GM18951 (cell line): ENCODE measurements around the gene STRN4.

Experiments used
- POLR2A ChIP-seq: IDR thresholded peaks from 4 replicates; pipeline ENCODE4 v1.6.1; 2011; ENCODE audit warnings: mild to moderate bottlenecking; ENCODE audit not compliant: insufficient read length, insufficient read depth; ENCODE audit errors: extremely low read depth
- in situ Hi-C: fragments of 300-500 bp; cut with MboI; formaldehyde crosslinking; loops from one replicate; pipeline ENCODE4 v1.12.0; 2022; ENCODE audit warnings: low sequenced_read_pairs, mixed read lengths, inconsistent platforms; ENCODE audit not compliant: unreplicated experiment

Gene STRN4

GRCh38 chr19:46762245-46762890 lies 16.1 kb upstream of the STRN4 start:
- TF ChIP-seq POLR2A = no peak
- in situ Hi-C loops = loop anchor here (25.0 kb wide), 1 partner anchor 225 kb away; no protein-coding TSS in a partner anchor

GRCh38 chr19:46761418-46761831 lies 15.2 kb upstream of the STRN4 start:
- TF ChIP-seq POLR2A = no peak
- in situ Hi-C loops = loop anchor here (25.0 kb wide), 1 partner anchor 226 kb away; no protein-coding TSS in a partner anchor

DNA sequence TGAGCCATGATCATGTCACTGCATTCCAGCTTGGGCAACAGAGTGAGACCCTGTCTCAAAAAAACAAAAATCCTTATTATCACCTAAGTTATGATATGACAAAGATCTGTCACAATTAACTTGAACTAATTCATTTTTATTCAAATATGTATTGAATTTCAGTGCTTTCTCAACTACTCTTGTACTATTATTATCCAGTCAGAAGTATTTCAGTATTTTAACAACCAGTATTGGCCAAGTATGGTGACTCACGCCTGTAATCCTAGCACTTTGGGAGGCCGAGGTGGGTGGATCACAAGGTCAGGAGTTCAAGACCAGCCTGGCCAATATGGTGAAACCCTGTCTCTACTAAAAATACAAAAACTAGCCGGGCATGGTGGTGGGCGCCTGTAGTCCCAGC lies 14.6 kb upstream of the STRN4 start:
- in situ Hi-C loops = loop anchor here (25.0 kb wide), 1 partner anchor 226 kb away; no protein-coding TSS in a partner anchor

DNA sequence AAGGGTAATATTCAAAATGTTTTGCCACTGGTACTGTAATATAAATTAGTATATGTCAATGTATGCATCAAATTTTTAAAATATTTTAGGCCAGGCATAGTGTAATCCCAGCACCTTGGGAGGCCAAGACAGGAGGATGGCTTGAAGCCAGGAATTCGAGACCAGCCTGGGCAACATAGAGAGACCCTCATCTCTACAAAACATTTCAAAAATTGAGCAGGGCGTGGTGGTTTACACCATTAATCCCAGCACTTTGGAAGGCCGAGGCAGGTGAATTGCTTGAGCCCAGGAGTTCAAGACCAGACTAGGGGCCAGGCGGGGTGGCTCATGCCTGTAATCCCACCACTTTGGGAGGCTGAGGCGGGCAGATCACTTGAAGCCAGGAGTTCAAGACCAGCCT lies 14.1 kb upstream of the STRN4 start:
- TF ChIP-seq POLR2A = no peak
- in situ Hi-C loops = loop anchor here (25.0 kb wide), 1 partner anchor 227 kb away; no protein-coding TSS in a partner anchor

GRCh38 chr19:46759817-46760333 lies 13.6 kb upstream of the STRN4 start:
- no peak for TF ChIP-seq POLR2A
- in situ Hi-C loops = loop anchor here (25.0 kb wide), 1 partner anchor 227 kb away; no protein-coding TSS in a partner anchor

GRCh38 chr19:46759206-46759605 lies 13.0 kb upstream of the STRN4 start:
- no peak for TF ChIP-seq POLR2A
- in situ Hi-C loops = loop anchor here (25.0 kb wide), 1 partner anchor 228 kb away; no protein-coding TSS in a partner anchor

DNA sequence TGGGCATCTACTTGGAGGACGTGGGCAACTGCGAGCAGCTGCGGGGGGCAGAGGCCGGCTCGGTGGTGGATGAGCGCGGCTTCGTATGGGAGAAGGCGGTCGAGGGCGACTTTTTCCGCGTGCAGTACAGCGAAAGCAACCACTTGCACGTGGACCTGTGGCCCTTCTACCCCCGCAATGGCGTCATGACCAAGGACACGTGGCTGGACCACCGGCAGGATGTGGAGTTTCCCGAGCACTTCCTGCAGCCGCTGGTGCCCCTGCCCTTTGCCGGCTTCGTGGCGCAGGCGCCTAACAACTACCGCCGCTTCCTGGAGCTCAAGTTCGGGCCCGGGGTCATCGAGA lies 10.3 kb upstream of the STRN4 start:
- no peak for TF ChIP-seq POLR2A
- in situ Hi-C loops = loop anchor here (25.0 kb wide), 1 partner anchor 231 kb away; no protein-coding TSS in a partner anchor

- in situ Hi-C loops = loop anchor here (25.0 kb wide), 1 partner anchor 231 kb away; no protein-coding TSS in a partner anchor
- TF ChIP-seq POLR2A = no peak
These were observed 9.7 kb upstream of the STRN4 start for GRCh38 chr19:46755853-46756543.

DNA sequence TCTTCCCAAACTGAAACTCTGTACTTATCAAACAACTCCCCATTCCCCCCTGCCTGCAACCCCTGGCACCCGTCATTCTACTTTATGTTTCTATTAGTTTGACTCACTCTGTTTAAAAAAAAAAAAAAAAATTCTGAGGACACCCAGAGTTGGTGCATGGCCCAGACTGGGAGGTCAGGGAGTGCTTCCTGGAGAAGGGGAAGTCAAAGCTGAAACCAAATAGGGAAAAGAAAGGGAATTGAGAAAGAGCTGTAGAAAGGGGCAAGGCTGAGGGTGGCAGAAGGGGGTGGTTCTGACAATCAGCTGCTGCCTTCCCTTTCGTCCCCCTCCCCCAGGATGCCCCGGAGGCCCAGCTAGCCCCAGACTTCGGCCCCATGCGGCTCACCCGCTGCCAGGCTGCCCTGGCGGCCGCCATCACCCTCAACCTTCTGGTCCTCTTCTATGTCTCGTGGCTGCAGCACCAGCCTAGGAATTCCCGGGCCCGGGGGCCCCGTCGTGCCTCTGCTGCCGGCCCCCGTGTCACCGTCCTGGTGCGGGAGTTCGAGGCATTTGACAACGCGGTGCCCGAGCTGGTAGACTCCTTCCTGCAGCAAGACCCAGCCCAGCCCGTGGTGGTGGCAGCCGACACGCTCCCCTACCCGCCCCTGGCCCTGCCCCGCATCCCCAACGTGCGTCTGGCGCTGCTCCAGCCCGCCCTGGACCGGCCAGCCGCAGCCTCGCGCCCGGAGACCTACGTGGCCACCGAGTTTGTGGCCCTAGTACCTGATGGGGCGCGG lies 9.0 kb upstream of the STRN4 start:
- in situ Hi-C loops = loop anchor here (25.0 kb wide), 1 partner anchor 232 kb away; no protein-coding TSS in a partner anchor
- TF ChIP-seq POLR2A = no peak

GRCh38 chr19:46753420-46754155 lies 7.3 kb upstream of the STRN4 start:
- in situ Hi-C loops = loop anchor here (5.0 to 25.0 kb wide), 2 partner anchors 89 to 234 kb away; no protein-coding TSS in a partner anchor

GRCh38 chr19:46748325-46749109 lies 2.3 kb upstream of the STRN4 start:
- no peak for TF ChIP-seq POLR2A
- in situ Hi-C loops = no loop called here

More at GRCh38 chr19:46753420-46754155, 7.3 kb upstream of the STRN4 start:
- no peak for TF ChIP-seq POLR2A
